Activated CD4-positive, CD25-positive, alpha-beta regulatory T cell treated with anti-CD3 and anti-CD28 coated beads, Interleukin-2, amount 50 U/mL, for 24 hours (primary cell): ENCODE results near the gene SLC35G6.
"Not testable (repeated sequence)": the region's sequence is repeated elsewhere in the genome, so short reads cannot be mapped to it uniquely, and the experiment has no call there.

Experiments used
- ATAC-seq, 2 donors: fragments of 150-1000 bp; cut with Tn5 transposase; one replicate each; pipeline ENCODE4 v1.10.0; 2021; ENCODE audit warnings: mild to moderate bottlenecking in 1 of 2, moderate library complexity in 1 of 2

Gene SLC35G6

DNA sequence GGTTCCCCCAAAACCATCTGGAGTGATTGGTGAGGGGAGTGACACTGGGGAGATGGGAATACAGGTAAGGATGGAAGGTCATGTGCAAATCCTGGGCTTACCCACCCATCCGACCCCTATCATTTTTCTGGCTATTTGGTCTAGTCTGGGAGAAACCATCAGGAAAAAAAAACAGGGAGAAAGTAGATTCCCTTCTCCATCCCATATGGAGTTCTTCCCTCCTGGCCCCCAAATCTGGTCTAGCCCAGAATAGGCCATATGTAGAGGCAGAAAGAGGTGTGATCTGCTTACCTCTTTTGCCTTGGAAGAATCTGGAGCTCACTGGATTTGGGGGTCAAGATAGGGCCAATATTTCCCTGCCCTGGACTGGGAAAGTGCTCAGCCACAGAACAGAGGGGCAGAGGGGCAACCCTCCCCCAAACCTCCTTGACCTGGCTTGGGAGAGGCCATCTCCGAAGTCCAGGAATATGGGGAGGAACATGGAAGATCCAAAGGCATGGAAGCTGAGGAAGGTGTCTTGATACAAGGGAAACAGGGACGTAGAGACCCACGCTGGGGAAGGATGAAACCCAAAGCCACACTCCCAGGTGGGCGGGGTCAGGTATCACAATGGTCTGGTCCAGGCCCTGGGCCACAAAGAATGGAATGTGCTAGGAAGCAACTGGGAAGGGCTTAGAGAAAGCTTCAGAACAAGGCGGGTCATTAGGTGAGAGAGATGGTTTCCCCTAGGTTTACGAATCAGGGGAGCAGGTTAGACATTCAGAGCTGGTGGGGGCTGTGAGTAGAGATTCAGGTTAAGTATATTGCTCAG is 20.2 kb upstream of the SLC35G6 start:
- ATAC-seq: no peak

DNA sequence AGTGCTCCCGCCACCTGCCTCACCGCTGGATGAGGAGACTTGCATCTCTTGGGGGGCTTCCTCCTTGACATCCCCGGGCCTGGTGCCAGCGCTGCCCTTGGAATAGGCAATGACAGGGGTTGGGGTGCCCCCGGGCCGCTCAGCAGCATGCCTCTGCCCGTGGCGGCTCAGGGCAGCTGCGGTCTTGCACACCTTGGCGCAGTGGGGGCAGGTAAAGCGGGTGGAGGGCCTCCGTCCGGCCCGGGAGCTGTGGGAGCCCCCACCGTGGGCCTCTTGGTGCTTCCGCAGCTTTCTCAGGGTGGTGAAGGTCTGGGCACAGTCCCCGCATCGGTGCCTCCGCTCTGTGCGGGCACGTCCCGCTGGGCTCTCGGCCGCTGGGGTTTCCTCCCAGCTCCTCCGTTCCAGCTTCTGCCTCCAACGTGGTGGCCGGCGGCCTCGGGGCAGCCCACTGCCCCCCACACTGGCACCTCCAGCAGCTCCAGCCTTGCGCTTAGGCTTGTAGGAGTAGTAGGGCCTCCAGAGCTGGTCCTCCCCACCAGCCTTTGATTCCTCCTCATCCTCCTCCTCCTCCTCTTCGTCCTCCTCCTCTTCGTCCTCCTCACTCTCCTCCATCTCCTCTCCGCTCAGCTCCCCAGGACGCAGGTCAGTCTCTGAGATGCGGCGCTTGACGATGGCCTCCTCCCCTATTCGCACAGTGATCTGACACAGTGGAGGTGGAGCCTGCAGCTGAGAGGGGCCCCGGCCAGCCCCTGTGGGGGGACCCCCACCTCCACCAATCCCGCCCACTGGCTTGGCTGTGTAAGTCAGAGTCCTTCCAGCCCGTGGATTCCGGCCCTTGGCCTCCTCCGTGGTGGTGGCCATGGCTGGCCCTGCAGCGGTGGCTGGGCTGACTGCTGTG is 18.5 kb upstream of the SLC35G6 start:
- no peak for ATAC-seq

DNA sequence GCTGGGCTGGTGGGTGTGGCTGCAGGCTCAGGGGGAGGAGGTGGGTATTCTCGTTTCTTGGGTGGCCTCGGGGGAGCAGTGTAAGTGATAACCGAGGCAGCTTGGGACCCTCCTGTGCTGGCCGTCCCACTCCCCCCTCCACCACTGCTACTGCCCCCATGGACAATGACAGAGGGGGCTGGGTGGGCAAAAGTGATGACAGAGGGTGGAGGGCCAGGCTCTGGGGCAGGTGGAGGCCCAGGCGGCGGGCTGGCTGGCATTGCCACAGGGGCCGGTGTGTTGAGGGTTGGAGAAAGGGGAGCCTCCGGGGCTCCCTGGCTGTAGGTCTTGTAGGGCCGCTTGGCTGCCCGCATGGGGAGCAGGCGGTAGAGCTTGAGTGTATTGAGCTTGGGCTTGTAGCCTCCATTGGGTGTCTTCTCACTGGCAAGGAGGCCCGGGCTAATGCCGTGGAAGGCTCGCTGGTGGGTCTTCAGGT is 17.8 kb upstream of the SLC35G6 start:
- no peak for ATAC-seq

DNA sequence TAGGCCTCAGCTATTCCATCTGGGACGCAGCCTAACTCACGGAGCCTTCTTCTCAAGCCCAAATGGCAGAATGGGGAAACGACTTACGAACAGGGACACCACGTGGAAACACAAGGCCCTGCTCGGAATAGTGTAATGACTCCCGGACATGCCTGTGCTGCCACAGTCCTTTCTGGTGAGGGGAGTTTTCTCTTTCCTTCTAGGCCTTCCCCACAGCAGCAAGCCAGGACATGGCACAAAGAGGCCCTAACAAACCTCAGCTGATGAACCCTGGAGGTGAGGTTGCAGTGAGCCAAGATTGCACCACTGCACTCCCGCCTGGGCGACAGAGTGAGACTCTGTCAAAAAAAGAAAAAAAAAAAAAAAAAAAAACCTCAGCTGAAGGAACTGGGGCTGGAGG is 17.2 kb upstream of the SLC35G6 start:
- ATAC-seq: no peak

DNA sequence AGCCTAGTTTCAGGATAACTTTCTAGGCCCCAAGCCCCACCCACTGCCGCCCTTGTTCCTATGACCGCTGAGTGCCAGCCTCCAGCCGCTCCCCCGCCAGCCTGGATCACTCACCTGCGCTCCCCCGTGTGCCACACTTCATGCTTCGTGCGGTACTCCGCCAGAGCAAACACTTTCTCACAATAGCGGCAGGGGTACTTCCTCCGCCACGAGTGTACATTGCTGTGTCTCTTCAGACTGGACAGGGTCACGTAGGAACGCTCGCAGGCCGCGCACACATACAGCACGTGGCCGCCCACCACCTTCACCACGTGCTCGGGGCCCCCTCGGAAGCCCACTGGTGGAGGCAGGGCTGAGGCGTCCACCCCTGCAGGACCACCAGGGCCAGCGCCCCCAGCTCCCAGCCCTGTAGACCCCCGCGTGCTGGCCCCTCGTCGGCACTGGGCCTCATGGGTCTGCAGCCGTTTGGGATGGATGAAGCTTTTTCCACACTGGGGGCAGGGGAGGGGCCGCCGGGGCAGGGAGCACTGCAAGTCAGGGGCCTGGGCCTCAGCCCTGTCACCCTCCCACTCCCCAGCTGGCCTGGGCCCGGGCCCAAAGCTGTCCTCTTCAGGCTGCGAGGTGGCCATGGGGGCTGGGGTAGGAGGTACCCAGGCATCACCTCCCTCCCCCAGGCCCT is 15.5 kb upstream of the SLC35G6 start:
- no peak for ATAC-seq

DNA sequence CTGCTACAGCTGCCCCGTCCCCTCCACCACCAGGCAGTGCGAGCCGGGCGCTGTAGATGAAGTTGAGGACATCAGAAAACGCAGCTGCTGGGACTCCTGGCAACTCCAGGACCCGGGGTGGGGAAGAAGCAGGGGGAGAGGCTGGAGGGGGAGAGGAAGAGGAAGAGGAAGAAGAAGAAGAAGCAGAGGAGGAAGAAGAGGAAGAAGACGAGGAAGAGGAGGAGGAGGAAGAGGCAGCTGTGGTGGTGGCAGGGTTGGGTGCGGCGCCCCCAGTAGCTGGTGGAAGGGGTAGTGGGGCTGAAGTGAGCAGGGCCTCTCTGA is 15.0 kb upstream of the SLC35G6 start:
- ATAC-seq: no peak

DNA sequence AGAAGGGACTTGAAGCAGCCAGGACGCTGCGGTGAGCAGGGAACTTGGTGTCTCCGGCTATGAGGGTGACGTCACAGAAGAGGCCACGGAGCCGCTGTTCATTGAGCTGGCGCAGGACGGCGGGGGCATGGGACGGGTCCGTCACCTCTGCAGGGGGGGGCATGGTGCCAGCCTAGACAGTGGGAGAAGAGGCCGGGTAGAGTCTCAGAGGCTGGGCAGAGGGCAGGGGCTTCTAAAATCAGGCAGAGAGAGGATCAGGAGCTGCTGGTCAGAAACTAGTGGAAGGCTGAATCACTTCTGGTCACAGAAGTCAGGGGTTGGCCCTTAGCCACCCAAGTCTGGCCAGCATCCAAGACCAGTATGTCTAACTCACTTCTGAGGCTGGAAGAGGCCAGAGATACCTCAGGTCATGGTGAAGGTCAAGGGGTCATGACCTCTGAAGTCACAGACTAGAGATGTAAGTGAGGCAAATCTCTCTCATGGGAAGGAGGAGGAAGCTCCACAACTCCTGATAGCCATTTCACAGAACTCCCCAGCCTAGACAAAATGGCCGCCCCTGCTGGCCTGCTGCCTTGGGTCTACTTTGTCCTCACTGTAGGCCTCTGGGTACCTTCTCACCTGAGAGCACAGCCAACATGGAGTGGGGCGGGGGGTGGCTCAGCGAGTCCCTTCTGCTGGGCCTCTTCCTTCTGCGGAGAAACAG is 14.5 kb upstream of the SLC35G6 start:
- no peak for ATAC-seq

DNA sequence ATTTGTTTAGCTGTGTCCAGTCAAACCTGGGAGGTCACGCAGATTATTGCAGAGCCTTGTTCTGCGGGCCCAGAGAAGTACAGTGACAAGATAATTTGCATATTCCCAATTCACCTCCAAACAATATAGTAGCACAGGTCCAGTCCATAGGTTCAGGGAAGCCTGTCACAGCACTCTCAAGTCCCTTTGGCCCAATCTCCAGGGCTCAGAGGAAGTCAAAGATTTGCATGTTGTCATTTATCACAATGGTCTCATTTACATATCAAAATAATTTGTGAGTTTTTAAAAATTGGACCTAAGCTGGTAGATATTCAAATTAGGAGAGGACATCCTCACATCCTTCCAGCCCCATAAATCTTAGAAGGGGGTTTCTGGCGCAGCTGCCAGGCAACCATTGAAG is 13.7 kb upstream of the SLC35G6 start:
- ATAC-seq: no peak

DNA sequence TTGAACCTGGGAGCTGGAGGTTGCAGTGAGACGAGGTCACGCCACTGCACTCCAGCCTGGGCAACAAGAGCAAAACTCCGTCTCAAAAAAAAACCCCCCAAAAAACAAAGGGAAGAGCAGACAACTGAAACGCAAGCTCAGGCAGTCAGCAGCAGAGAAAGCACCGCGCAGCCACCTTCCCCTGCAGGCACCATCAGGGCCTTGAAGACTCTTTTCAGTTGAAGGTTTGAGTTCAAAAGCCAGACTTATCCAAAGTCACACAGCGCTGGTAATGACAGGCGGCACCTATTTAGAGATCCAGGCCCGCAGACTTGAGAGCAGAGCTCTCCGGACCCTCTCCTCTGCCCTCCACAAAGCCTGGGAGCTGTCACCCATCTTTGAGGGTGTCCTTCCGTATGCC is 13.0 kb upstream of the SLC35G6 start:
- ATAC-seq: no peak

DNA sequence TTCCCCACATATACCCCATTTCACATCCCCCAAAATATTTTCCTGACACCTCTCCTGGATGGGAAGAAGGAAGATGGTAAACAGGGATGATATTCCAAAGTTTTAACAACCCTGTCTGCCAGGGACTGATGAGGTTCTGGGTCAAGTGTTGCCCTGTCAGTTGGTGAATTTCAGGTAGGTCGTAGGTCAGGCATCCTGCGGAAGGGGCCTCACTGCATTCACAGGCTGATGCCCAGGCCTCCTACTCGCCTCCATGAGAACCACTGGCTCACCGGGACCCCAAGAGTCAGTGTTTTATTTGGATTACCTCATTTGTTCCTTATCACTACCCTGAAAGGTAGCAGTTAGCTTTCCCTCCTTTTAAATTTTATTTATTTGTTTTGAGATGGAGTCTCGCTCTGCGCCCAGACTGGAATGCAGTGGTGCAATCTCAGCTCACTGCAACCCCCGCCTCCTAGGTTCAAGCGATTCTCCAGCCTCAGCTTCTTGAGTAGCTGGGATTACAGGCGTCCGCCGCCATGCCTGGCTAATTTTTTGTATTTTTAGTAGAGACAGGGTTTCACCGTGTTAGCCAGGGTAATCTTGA is 12.3 kb upstream of the SLC35G6 start:
- no peak for ATAC-seq

DNA sequence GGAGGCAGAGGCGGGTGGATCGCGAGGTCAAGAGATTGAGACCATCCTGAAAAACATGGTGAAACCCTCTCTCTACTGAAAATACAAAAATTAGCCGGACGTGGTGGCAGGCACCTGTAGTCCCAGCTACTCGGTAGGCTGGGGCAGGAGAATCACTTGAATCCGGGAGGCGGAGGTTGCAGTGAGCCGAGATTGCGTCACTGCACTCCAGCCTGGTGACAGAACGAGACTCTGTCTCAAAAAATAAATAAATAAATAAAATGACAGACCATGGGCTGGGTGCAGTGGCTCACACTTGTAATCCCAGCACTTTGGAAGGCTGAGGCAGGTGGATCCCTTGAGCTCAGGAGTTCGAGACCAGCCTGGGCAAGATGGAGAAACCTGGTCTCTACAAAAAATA is 11.4 kb upstream of the SLC35G6 start:
- not testable (repeated sequence) for ATAC-seq

DNA sequence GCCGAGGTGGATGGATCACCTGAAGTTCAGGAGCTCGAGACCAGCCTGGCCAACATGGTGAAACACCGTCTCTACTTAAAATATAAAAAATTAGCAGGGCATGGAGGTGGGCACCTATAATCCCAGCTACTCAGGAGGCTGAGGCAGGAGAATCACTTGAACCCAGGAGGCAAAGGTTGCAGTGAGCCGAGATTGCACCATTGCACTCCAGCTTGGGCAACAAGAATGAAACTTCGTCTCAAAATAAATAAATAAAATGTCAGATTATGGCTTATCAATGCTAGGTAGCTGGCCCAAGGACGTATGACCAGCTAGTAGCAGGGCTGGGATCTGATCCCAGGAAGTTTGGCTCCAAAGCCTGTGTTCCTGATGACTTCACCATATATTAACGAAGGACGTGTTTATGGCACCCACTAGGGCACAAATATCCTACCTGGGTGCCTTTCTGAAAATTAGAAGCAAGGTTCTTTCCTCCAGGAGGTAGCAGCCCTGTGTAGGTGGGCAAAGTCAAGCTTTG is 10.7 kb upstream of the SLC35G6 start:
- not testable (repeated sequence) for ATAC-seq

DNA sequence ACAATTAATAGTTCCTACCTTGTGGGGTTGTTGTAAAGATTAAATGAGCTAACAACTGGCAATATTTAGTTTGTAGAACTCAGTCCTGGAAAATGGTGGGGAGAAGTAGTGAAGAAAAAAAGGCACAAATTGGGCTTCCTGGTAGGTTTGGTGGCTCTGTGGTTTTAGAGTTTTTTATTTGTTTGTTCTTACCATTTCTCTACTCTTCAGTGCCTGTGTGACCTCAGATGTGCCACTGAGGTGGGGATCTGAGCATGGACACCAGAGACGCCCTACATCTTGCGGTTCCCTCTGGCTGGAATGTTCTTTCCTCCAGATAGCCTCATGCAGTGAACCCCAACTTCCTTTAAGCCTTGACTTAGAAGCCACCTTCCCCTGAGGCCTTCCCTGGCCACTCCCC is 9.5 kb upstream of the SLC35G6 start:
- ATAC-seq: no peak

DNA sequence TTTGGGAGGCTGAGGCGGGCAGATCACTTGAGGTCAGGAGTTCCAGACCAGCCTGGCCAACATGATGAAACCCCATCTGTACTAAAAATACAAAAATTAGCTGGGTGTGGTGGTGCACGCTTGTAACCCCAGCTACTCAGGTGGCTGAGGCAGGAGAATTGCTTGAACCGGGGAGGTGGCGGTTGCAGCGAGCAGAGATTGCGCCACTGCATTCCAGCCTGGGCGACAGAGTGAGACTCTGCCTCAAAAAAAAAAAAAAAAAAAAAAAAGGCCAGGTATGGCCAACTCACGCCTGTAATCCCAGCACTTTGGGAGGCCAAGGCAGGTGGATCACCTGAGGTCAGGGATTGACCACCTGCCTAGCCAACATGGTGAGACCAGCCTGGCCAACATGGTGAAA is 6.5 kb upstream of the SLC35G6 start:
- not testable (repeated sequence) for ATAC-seq

DNA sequence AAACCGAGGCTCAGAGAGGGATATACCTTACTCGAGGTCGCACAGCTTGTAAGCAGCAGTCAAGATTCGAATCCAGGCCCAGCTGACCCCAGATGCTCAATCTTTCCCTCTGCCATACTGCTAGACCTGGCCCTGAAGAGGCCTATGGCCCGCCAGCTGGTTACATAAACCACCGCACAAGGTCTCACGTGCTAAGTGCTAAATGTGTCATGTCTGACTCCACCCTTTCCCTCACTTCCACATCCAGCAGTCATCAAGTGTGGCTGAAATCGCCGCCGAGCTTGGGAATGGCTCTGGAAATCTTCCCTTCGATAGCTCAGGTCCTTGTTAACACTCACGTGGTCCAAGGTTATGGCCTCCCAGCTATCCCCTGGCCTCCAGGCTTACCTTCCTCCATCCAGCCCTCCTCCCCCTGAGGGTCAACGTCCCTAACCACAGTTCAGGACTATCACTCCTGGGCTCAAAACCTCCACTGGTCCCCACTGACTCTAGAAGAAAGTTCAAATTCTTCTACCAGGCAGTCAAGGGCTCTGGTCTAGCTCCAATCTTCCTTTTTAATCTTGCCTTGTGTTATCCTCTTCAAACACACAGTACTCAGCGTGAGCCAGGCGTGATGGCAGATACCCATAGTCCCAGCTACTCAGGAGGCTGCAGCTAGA is 5.4 kb upstream of the SLC35G6 start:
- ATAC-seq: no peak

DNA sequence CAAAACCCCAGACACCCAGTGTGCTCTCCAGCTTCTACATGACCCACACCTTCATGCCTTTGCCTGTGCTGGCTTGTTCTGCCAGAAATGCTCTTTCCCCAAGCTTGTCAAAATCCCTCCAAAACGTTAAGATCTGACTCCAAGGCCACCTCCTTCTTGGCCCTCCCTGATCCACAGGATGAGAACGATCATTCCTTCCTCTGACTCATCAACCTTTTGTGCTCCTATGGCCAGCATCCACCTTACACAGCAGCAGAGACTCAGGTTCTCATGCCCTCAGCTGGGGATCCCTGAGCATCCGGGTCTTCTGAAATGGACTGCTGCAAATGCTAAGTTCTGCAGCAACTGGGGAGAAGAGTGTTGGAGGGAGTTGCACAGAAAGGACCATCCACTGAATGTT is 4.8 kb upstream of the SLC35G6 start:
- ATAC-seq: no peak

DNA sequence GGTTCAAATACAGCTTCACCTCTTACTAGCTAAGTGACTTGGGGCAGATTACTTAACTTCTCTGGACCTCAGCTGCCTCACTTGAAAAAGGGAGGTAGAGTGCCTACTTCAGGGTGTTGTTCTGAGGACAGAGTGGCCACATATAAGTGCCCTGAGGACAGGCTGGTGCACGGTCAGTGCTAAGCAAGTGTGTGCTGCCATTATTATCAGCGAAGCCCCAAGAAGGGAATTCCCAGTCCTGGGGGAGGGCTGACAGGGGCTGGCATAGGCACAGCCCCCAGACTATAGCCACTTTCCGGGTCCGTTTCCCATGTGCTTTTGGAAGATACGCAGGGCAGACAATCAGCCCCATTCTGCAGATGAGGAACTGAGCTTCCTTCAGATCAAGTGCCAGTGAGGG is 4.3 kb upstream of the SLC35G6 start:
- no peak for ATAC-seq

DNA sequence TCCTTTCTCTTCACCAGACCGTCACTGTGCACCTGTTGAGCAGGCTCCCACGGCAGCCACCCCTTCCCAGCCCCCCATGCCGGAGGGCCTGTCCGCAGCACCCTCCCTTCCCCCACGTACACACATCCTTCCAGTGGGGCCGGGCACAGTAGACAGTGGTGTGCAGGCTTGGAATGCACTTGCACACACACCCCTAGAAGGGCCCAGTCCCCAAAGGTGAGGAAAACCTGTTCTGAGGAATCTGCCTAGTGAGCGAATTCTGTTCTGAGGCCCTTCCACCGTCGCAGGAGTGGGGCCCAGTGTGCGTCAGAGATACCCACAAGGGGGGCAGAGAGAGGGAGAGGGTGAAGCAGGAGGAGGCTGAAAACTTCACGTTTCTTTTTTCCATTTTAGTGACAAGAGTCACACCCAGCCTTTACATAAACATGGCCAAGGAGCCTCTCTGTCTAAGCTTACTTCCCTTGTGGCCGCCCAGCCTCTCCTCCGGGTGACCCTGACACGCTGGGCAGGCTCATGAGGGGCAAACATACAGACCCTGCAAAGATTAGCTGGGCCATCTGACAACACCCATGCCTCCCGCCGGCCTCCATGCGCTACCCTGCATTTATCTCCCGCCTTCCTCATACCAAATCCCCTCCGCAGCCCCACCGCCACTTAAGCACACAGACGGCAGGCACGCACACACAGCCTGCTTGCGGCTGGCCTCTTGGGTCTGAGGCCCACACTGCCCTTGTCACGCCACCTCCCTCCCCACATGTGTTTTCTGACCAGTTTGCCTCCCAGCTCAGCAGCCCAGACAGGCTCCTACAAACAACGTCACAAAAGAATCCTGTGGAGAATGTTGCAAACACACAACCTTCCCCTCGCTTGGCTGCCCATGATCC is 3.6 kb upstream of the SLC35G6 start:
- ATAC-seq: no peak

DNA sequence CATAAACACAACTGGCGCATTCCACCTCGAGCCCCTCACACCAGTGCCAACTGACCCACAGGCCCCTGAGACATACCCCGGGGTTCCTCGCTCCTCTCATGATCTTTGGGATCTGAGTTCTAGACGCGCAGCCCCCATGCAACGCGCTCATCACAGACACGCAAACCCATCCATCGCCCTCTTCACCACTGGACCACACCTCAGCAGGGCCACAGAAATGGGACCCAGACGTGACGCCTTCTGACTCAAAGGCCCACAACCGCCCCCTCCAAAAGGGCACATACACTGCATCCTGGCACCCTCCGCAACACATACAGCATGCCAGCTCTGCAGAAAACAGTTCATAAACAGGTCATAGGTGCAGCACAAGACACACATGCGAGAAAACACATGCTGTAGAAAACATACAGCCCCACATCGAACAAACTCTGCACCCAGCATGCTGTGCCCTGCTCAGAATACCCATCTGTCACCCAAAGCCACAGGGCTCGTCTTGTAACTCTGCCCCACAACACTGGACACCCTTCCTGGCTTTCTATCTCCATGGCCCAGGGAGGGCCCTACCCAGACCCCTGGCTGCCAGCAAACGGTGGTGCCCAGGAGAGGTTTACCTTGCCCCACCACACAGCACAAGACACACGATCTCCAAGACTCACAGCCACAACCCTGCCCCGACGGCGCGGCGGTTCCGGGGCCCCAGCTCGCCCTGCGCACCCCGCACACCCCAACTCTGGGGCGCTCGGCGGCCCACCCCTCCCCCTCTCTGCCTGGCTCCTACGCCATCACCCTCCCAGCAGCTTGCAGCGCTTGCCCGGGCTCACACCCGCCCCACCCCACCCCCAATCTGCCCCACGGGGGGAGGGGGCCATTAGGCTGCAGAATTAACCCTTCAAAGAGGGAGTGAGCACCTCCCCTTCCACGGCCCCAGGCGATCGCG is 2.7 kb upstream of the SLC35G6 start:
- ATAC-seq: peak; percentile 9 to 19
